Fibroblast of villous mesenchyme (primary cell): ENCODE data around the gene RASGRF2. TPM values are rescaled to one million over a fixed set of nuclear protein-coding genes. Genes with fewer than 3 reads are reported as not detected.
A peak's percentile ranks its signal among the peaks of the same experiment; 100 is the strongest.

Source experiments
- DNase-seq: peaks from one replicate; pipeline ENCODE4 v3.0.0-alpha.2; 2010; ENCODE audit warnings: low read depth
- H3K4me3 ChIP-seq: 2 replicates; pipeline ENCODE4 v1.5.1; 2011; ENCODE audit warnings: low read depth, mild to moderate bottlenecking, low read length
- total RNA-seq: library from RNA; depleted of rRNA; stranded (reverse); fragments of >200 nt; gene quantifications from 2 replicates; pipeline ENCODE4 v1.2.3, GENCODE V29; 2012
- TF ChIP-seq, protein P1 (sequence below): IDR thresholded peaks from 2 replicates; pipeline ENCODE4 v1.5.1; 2012; ENCODE audit warnings: low read depth, mild to moderate bottlenecking, low read length; ENCODE audit not compliant: insufficient read depth

The RASGRF2 gene
- total RNA-seq, 1 donor = 3.9 TPM

DNA sequence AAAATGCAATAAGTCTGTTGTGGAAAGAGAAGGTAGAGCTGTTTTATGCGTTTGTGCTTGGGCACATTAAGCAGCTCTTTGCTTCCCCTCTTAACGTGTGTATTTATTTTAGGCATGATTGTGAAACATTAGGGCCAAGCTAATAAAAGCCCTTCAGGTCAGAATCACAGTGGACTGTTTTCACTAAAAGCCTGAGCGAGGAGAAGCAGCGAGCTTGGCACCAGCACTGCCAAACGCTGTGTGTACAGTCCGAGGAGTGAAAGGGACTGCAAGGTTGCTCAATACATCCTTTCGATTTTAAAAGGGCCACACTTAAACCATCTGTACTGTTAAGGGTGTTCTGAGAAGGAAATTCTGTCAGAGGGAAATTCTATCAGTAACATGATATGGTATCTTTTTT, 165.8 kb downstream of the RASGRF2 start:
- TF ChIP-seq, protein P1, sequence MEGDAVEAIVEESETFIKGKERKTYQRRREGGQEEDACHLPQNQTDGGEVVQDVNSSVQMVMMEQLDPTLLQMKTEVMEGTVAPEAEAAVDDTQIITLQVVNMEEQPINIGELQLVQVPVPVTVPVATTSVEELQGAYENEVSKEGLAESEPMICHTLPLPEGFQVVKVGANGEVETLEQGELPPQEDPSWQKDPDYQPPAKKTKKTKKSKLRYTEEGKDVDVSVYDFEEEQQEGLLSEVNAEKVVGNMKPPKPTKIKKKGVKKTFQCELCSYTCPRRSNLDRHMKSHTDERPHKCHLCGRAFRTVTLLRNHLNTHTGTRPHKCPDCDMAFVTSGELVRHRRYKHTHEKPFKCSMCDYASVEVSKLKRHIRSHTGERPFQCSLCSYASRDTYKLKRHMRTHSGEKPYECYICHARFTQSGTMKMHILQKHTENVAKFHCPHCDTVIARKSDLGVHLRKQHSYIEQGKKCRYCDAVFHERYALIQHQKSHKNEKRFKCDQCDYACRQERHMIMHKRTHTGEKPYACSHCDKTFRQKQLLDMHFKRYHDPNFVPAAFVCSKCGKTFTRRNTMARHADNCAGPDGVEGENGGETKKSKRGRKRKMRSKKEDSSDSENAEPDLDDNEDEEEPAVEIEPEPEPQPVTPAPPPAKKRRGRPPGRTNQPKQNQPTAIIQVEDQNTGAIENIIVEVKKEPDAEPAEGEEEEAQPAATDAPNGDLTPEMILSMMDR = no peak
- peak; percentile 86 for DNase-seq
- H3K4me3 ChIP-seq = no peak overlapping the region

DNA sequence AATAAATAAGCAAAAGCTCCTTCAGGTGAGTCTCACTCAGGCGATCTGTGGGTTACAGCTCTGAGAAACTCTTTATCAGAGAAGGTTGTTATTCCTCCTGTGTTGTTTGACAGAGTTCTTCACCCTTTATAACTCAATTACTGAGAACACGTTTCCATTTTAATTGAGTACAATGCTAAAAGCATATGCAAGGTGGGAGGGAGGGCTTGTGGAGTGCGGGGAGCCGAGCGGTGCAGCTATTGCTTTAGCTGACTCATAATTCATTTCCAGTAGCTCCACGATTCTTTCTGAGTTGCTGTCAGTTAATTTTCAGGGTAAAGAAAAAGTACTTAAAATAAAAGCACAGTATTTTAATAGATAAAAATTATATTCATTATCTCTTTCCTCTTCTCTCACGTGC, 168.3 kb downstream of the RASGRF2 start:
- no peak overlapping the region for H3K4me3 ChIP-seq
- DNase-seq = no peak
- TF ChIP-seq, protein P1 = no peak

DNA sequence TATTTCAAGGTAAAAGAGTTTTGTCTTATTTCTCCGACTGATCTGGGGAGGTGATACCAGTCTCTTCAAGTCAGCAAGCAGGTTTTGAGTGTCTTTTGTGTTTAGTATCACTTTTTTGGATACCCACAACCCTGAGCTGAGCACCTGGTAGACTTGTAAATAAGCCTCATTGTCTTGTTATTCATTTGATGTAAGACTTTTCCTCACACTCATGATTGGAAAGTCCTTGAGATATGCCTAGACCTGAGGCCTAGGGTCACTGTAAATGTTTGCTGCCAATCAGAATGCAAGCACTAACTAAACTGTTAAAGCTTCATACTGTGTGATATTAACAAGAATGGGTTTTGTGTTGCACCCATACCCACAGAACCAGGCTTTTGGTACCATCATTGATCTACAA, 172.2 kb downstream of the RASGRF2 start:
- H3K4me3 ChIP-seq = no peak overlapping the region
- DNase-seq = no peak
- TF ChIP-seq, protein P1 = no peak

DNA sequence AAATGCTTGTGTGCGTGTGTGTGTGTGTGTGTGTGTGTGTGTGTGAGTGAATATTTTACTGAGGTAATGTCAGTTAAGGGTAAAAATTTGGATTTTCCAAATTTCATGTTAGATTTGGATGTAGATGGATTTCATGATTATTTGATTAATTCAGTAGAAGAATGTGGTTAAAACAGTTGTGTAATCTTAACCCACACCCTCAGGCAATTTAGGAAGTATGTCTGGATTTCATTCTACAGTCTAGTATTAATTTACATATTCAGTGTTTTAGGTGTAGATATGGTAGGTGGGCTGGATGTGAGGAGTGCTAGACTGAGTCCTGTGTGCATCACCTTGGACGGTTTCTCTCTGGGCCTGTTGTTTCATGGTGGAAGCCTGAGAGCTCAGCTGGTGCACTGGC, 173.9 kb downstream of the RASGRF2 start:
- TF ChIP-seq, protein P1 = no peak
- no peak overlapping the region for H3K4me3 ChIP-seq
- no peak for DNase-seq

DNA sequence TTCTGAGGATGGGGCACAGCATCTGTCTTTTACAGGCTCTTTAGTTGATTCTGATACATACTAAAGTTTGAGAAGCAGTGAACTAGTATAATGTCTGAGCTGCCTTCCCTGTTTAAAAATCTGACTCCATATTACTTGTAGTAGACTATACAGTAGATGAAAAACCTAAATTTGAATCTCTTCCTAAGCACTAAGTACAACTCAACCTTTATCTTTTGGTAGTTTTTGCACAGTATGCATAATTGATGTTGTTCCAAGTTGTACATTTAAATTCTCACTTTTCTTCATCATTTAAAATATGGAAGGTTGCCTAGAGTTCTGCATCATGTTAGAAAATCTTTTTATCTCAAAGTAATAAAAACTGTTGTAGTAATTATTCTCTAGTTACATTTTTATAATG, 174.4 kb downstream of the RASGRF2 start:
- no peak for DNase-seq
- TF ChIP-seq, protein P1 = no peak

DNA sequence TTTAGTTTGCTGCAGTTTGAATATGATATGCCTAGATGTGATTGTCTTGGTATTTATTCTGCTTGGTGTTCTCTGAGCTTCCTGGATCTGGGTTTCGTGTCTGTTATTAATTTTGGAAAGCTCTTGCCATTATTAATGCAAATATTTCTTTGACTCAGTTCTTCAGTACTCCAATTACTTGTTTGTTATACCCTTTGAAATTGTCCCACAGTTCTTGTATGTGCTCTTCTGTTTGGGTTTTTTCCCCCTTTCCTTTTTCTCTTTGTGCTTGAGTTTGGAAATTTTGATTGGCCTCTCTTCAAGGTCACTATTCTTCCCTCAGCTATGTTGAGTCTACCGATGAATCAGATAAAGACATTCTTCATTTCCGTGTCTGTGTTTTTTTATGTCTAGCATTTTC, 176.4 kb downstream of the RASGRF2 start:
- no peak overlapping the region for H3K4me3 ChIP-seq
- TF ChIP-seq, protein P1 = no peak
- no peak for DNase-seq

More for the DNA sequence above, 174.4 kb downstream of the RASGRF2 start:
- no peak overlapping the region for H3K4me3 ChIP-seq

DNA sequence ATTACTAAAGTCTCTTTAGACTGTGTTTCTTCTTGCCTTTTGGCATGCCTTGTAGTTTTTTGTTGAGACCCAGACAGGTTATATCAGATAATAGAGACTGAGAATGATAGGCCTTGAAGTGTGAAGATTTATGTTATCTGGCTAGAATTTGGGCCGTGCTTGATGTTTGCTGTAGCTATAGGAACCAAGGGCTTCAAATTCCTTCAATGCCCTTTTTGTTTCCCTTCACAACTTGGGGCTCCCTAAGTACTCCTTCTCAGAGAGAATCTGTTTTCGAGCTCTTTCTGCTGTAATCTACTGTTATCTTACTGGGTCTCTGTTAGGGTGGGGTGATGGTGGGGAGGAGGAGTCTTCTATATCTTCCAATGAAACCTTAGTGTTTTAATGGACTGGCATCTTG, 177.7 kb downstream of the RASGRF2 start:
- TF ChIP-seq, protein P1 = no peak
- H3K4me3 ChIP-seq = no peak overlapping the region
- no peak for DNase-seq
